LNCaP clone FGC (cell line): ENCODE measurements around the gene C1RL.

Experiments
- DNase-seq: peaks from one replicate; pipeline ENCODE4 v3.0.0-alpha.2; 2011; ENCODE audit warnings: low read depth
- H3K4me3 ChIP-seq: 2 replicates; pipeline ENCODE4 v1.5.1; 2011; ENCODE audit warnings: mild to moderate bottlenecking, low read depth, low read length, control low read depth
- TF ChIP-seq, protein P1 (sequence below): IDR thresholded peaks from 2 replicates; pipeline ENCODE4 v1.5.1; 2012; ENCODE audit warnings: mild to moderate bottlenecking; ENCODE audit not compliant: control insufficient read depth, insufficient read depth; ENCODE audit errors: extremely low read depth

C1RL gene

GRCh38 chr12:7152818-7153217, 43.8 kb upstream of the C1RL start:
- no peak overlapping the region for H3K4me3 ChIP-seq
- TF ChIP-seq, protein P1, sequence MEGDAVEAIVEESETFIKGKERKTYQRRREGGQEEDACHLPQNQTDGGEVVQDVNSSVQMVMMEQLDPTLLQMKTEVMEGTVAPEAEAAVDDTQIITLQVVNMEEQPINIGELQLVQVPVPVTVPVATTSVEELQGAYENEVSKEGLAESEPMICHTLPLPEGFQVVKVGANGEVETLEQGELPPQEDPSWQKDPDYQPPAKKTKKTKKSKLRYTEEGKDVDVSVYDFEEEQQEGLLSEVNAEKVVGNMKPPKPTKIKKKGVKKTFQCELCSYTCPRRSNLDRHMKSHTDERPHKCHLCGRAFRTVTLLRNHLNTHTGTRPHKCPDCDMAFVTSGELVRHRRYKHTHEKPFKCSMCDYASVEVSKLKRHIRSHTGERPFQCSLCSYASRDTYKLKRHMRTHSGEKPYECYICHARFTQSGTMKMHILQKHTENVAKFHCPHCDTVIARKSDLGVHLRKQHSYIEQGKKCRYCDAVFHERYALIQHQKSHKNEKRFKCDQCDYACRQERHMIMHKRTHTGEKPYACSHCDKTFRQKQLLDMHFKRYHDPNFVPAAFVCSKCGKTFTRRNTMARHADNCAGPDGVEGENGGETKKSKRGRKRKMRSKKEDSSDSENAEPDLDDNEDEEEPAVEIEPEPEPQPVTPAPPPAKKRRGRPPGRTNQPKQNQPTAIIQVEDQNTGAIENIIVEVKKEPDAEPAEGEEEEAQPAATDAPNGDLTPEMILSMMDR: no peak
- DNase-seq: no peak

DNA sequence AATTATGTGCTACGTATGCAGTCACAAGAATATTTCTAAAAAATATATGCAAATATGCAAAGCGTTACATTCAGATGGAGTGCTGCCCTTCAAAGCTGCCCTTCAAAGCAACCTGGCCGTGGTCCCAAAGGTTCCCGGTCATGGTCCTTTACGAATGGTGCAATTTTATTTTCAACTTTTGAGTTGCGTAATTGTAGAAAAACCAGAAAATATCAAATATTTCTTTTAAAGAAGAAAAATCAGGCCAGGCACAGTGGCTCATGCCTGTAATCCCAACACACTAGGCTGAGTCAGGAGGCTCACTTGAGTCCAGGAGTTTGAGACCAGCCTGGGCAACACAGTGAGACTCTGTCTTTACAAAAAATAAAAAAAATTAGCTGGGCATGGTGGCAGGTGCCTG, 42.5 kb upstream of the C1RL start:
- no peak for DNase-seq
- TF ChIP-seq, protein P1: no peak
- H3K4me3 ChIP-seq: no peak overlapping the region

GRCh38 chr12:7150841-7151240, 41.8 kb upstream of the C1RL start:
- no peak for DNase-seq
- no peak overlapping the region for H3K4me3 ChIP-seq
- TF ChIP-seq, protein P1: no peak

DNA sequence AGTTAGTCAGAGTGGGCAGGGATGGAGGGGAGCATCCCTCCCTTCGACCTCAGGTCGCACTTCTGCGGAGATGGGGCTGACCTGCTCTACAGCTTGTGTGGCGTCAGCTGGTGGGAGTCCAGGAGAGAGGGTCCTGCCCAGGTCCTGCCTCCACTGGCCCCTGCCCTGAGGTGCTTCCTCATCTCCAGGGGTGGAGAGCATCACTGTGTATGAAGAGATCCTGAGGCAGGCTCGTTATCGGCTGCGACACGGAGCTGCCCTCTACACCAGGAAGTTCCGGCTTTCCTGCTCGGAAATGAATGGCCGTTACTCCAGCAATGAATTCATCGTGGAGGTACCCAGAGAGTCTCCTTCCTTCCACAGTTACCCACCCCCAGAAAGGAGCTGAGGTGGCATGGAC, 41.3 kb upstream of the C1RL start:
- TF ChIP-seq, protein P1: no peak
- no peak for DNase-seq
- no peak overlapping the region for H3K4me3 ChIP-seq

DNA sequence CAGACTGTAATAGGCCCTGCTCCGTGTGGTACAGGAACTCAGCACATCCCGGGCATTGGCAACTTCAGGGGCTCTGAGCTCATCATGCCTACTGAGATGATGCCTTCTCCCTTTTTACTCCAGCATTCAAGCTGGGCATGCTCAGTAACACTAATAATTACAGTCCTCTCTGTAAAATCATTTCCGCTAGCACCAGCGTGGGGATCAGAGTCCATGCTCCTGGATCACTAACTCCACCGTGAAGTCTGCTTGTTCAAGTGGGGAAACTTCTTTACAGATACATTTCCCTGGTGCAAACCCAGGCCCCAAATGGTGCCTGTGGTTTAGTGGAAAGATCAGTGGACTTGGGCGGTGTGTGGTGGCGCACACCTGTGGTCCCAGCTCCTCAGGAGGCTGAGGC, 37.9 kb upstream of the C1RL start:
- no peak overlapping the region for H3K4me3 ChIP-seq
- DNase-seq: no peak
- TF ChIP-seq, protein P1: no peak

- TF ChIP-seq, protein P1: no peak
- H3K4me3 ChIP-seq: no peak overlapping the region
- no peak for DNase-seq
These were observed 37.2 kb upstream of the C1RL start for GRCh38 chr12:7146228-7146627.

DNA sequence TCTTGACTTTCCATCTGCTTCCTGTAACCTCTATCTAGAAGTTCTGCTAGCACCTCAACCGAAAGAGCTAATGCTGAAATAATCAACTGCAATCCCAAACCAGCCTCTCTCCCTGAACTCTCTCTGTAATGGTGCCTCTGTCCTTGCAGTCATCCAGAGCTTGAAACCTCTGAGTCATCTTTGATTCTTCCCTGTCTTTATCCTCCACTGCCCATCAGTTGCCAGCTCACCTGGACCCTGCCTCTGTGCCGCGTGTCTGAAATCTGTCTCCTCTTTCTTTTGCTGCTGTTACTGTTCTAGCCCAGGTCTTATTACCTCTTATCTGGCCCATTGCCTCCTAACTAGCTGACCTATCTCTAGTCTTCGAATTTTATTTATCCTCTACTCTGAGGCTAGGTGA, 36.7 kb upstream of the C1RL start:
- no peak overlapping the region for H3K4me3 ChIP-seq
- DNase-seq: no peak
- TF ChIP-seq, protein P1: no peak
